Parathyroid adenoma (tissue), 2 donors: ENCODE results near the gene CLMN.

Experiments
- H2AFZ ChIP-seq: fragments of 300-600 bp; sonication (generic); one replicate; pipeline ENCODE4 v1.7.0; 2017; ENCODE audit warnings: antibody characterized with exemption, mild to moderate bottlenecking
- H3K27ac ChIP-seq: fragments of 300-600 bp; sonication (generic); one replicate; pipeline ENCODE4 v1.7.0; 2017
- H3K27me3 ChIP-seq: fragments of 300-600 bp; sonication (generic); one replicate; pipeline ENCODE4 v1.7.0; 2017; ENCODE audit warnings: low read length; ENCODE audit not compliant: control insufficient read depth, insufficient read depth
- H3K36me3 ChIP-seq: fragments of 300-600 bp; sonication (generic); one replicate; pipeline ENCODE4 v1.7.0; 2017; ENCODE audit warnings: low read length; ENCODE audit not compliant: control insufficient read depth, insufficient read depth
- H3K4me1 ChIP-seq: fragments of 300-600 bp; sonication (generic); one replicate; pipeline ENCODE4 v1.7.0; 2017; ENCODE audit warnings: control low read depth
- H3K4me2 ChIP-seq: fragments of 300-600 bp; sonication (generic); one replicate; pipeline ENCODE4 v1.7.0; 2017; ENCODE audit warnings: low read length
- H3K4me3 ChIP-seq: fragments of 300-600 bp; sonication (generic); one replicate; pipeline ENCODE4 v1.7.0; 2017; ENCODE audit warnings: low read depth, low read length
- H3K79me2 ChIP-seq: fragments of 300-600 bp; sonication (generic); one replicate; pipeline ENCODE4 v1.7.0; 2017; ENCODE audit warnings: control low read depth
- H3K9ac ChIP-seq: fragments of 300-600 bp; sonication (generic); one replicate; pipeline ENCODE4 v1.7.0; 2017; ENCODE audit warnings: mild to moderate bottlenecking
- H3K9me3 ChIP-seq: fragments of 300-600 bp; sonication (generic); one replicate; pipeline ENCODE4 v1.7.0; 2017; ENCODE audit warnings: low read length; ENCODE audit not compliant: control insufficient read depth
- CTCF ChIP-seq: fragments of 300-600 bp; sonication (generic); IDR thresholded peaks from one replicate; pipeline ENCODE4 v1.7.0; 2017; ENCODE audit warnings: antibody characterized with exemption, mild to moderate bottlenecking
- donor health status: primary hyperparathyroidism.

Gene CLMN

GRCh38 chr14:95294320-95294719, 25.4 kb downstream of the CLMN start:
- H3K36me3 ChIP-seq = no peaks in the 10 kb centered on the region
- H3K4me2 ChIP-seq = no peak overlapping the region
- no peaks in the 10 kb centered on the region for H3K9me3 ChIP-seq
- no peaks in the 10 kb centered on the region for H3K4me1 ChIP-seq
- no peak for TF ChIP-seq CTCF
- H3K9ac ChIP-seq = no peak overlapping the region
- no peaks in the 10 kb centered on the region for H3K79me2 ChIP-seq
- no peak overlapping the region for H3K4me3 ChIP-seq
- H3K27me3 ChIP-seq = no peaks in the 10 kb centered on the region
- H2AFZ ChIP-seq = no peak overlapping the region
- H3K27ac ChIP-seq = no peak overlapping the region

GRCh38 chr14:95293449-95293848, 26.3 kb downstream of the CLMN start:
- Histone ChIP-seq H3K4me1 (no peaks in the 10 kb centered on the region), H3K27ac (no peak overlapping the region)
- no peak for TF ChIP-seq CTCF

GRCh38 chr14:95292660-95293425, 26.9 kb downstream of the CLMN start:
- no peaks in the 10 kb centered on the region for H3K79me2 ChIP-seq
- H3K4me2 ChIP-seq = no peak overlapping the region
- no peaks in the 10 kb centered on the region for H3K4me1 ChIP-seq
- H3K27ac ChIP-seq = peak overlapping the region; percentile 26
- H3K27me3 ChIP-seq = no peaks in the 10 kb centered on the region
- no peak overlapping the region for H3K9ac ChIP-seq
- no peak overlapping the region for H2AFZ ChIP-seq
- H3K36me3 ChIP-seq = no peaks in the 10 kb centered on the region
- TF ChIP-seq CTCF = no peak
- H3K4me3 ChIP-seq = no peak overlapping the region
- no peaks in the 10 kb centered on the region for H3K9me3 ChIP-seq

More at GRCh38 chr14:95293449-95293848, 26.3 kb downstream of the CLMN start:
- Histone ChIP-seq H3K27me3 (no peaks in the 10 kb centered on the region), H2AFZ (no peak overlapping the region), H3K9ac (no peak overlapping the region), H3K4me3 (no peak overlapping the region), H3K79me2 (no peaks in the 10 kb centered on the region), H3K9me3 (no peaks in the 10 kb centered on the region), H3K4me2 (no peak overlapping the region), H3K36me3 (no peaks in the 10 kb centered on the region)

GRCh38 chr14:95291859-95292542, 27.7 kb downstream of the CLMN start:
- H3K9ac ChIP-seq = no peak overlapping the region
- no peaks in the 10 kb centered on the region for H3K4me1 ChIP-seq
- H3K4me2 ChIP-seq = no peak overlapping the region
- H3K27me3 ChIP-seq = no peaks in the 10 kb centered on the region
- H3K9me3 ChIP-seq = no peaks in the 10 kb centered on the region
- no peak overlapping the region for H2AFZ ChIP-seq
- H3K79me2 ChIP-seq = no peaks in the 10 kb centered on the region
- no peak for TF ChIP-seq CTCF
- H3K27ac ChIP-seq = peak overlapping the region; percentile 22
- no peak overlapping the region for H3K4me3 ChIP-seq
- no peaks in the 10 kb centered on the region for H3K36me3 ChIP-seq
